ENCODE data around the gene RFC1. TPM values are rescaled to one million over a fixed set of nuclear protein-coding genes. Genes with fewer than 3 reads are reported as not detected.
A peak's percentile ranks its signal among the peaks of the same experiment; 100 is the strongest.

The RFC1 gene
- total RNA-seq, 1 experiment from 2014 or later, result 41.1 TPM

DNA sequence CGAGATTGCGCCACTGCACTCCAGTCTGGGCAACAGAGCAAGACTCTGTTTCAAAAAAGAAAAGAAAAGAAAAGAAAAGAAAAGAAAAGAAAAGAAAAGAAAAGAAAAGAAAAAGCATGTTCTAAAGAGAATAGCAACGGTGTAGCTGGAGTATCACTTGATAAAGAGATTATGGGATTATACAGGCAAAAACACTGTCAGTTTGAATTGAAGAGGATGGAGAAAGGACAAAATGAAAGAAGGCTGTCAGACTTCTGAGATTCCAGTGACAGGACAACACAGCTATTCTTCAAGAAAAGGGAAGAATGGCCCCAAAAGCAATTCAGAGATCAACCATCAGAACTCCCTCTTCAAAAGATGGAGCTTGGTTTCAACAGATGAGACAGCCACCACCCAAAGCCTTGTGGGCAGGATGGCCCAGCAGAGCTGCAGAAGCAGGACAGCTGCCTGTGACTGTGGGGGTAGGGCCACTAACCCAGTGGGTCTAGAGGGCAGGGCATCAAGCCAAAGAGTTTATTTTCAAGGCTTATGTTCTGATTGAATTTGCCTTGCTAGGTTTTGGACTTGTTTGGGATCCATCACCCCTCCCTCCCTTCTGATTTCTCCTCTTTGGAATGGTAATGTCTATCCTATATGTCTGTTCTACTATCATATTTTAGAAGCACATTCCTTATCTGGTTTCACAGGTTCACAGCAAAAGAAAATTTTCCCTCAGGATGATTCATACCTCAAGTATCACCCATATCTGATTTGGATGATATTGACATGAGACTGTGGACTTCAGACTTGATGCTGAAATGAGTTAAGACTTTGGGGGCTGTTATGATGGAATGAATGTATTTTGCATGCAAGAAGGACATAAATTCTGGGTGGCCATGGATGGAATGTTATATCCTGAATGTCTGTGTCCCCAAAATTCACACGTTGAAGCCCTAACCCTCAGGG is 17.5 kb downstream of the RFC1 start:
- H3K36me3 ChIP-seq (ENCODE audit: insufficient read depth, low read length), result peaks cover 49% of the 10 kb centered on the region
- H3K9me3 ChIP-seq (ENCODE audit: low read length), result peaks cover 8% of the 10 kb centered on the region; the same call in 1 of the 2 replicates
- H4K20me1 ChIP-seq (ENCODE audit: insufficient read depth, low read depth, low read length), result no peaks in the 10 kb centered on the region
- no peaks in the 10 kb centered on the region for H3K27me3 ChIP-seq (ENCODE audit: low read length)
- H3K79me2 ChIP-seq (ENCODE audit: low read length), result peaks cover 95% of the 10 kb centered on the region
- no peak overlapping the region for H3K9ac ChIP-seq (ENCODE audit: low read length)
- H3K4me3 ChIP-seq (ENCODE audit: low read length), result no peak overlapping the region
- no peak overlapping the region for H3K27ac ChIP-seq (ENCODE audit: low read length)
- H3K4me2 ChIP-seq (ENCODE audit: low read depth, low read length, poor library complexity, severe bottlenecking), result no peak overlapping the region
- DNase-seq, result peak; percentile 55
- no peaks in the 10 kb centered on the region for H3K9me2 ChIP-seq (replicated peaks; ENCODE audit: insufficient read depth, low read length)
- H3K4me1 ChIP-seq (ENCODE audit: low read length), result peaks cover 6% of the 10 kb centered on the region
- no peak overlapping the region for H2AFZ ChIP-seq (ENCODE audit: low read length)

- H3K9me2 ChIP-seq (replicated peaks; ENCODE audit: insufficient read depth, low read length), result no peaks in the 10 kb centered on the region
- no peak overlapping the region for H3K4me2 ChIP-seq (ENCODE audit: low read depth, low read length, poor library complexity, severe bottlenecking)
- no peaks in the 10 kb centered on the region for H3K4me1 ChIP-seq (ENCODE audit: low read length)
- H3K4me3 ChIP-seq (ENCODE audit: low read length), result no peak overlapping the region
- H2AFZ ChIP-seq (ENCODE audit: low read length), result no peak overlapping the region
- peaks cover 4% of the 10 kb centered on the region; the same call in 1 of the 2 replicates for H3K9me3 ChIP-seq (ENCODE audit: low read length)
- no peaks in the 10 kb centered on the region for H3K27me3 ChIP-seq (ENCODE audit: low read length)
- no peak overlapping the region for H3K9ac ChIP-seq (ENCODE audit: low read length)
- peaks cover 95% of the 10 kb centered on the region for H3K79me2 ChIP-seq (ENCODE audit: low read length)
- H3K27ac ChIP-seq (ENCODE audit: low read length), result no peak overlapping the region
- no peaks in the 10 kb centered on the region for H4K20me1 ChIP-seq (ENCODE audit: insufficient read depth, low read depth, low read length)
- peaks cover 39% of the 10 kb centered on the region for H3K36me3 ChIP-seq (ENCODE audit: insufficient read depth, low read length)
- no peak for DNase-seq
These were observed 19.2 kb downstream of the RFC1 start for GRCh38 chr4:39346856-39347519.

GRCh38 chr4:39342731-39343130 is 23.4 kb downstream of the RFC1 start:
- Histone ChIP-seq H2AFZ (ENCODE audit: low read length) (no peak overlapping the region), H3K79me2 (ENCODE audit: low read length) (peaks cover 97% of the 10 kb centered on the region), H3K9me3 (ENCODE audit: low read length) (no peaks in the 10 kb centered on the region), H3K4me3 (ENCODE audit: low read length) (no peak overlapping the region), H3K9ac (ENCODE audit: low read length) (no peak overlapping the region), H3K27ac (ENCODE audit: low read length) (no peak overlapping the region), H4K20me1 (ENCODE audit: insufficient read depth, low read depth, low read length) (no peaks in the 10 kb centered on the region), H3K4me1 (ENCODE audit: low read length) (no peaks in the 10 kb centered on the region), H3K9me2 (replicated peaks; ENCODE audit: insufficient read depth, low read length) (no peaks in the 10 kb centered on the region), H3K27me3 (ENCODE audit: low read length) (no peaks in the 10 kb centered on the region), H3K4me2 (ENCODE audit: low read depth, low read length, poor library complexity, severe bottlenecking) (no peak overlapping the region), H3K36me3 (ENCODE audit: insufficient read depth, low read length) (peaks cover 36% of the 10 kb centered on the region; the same call in 1 of the 2 replicates)
- no peak for DNase-seq

GRCh38 chr4:39341075-39341725 is 25.0 kb downstream of the RFC1 start:
- Histone ChIP-seq H3K9me2 (replicated peaks; ENCODE audit: insufficient read depth, low read length) (no peaks in the 10 kb centered on the region), H4K20me1 (ENCODE audit: insufficient read depth, low read depth, low read length) (no peaks in the 10 kb centered on the region), H3K79me2 (ENCODE audit: low read length) (peaks cover 95% of the 10 kb centered on the region), H3K9me3 (ENCODE audit: low read length) (no peaks in the 10 kb centered on the region), H2AFZ (ENCODE audit: low read length) (no peak overlapping the region), H3K4me3 (ENCODE audit: low read length) (no peak overlapping the region), H3K4me2 (ENCODE audit: low read depth, low read length, poor library complexity, severe bottlenecking) (no peak overlapping the region), H3K4me1 (ENCODE audit: low read length) (no peaks in the 10 kb centered on the region), H3K9ac (ENCODE audit: low read length) (no peak overlapping the region), H3K27me3 (ENCODE audit: low read length) (no peaks in the 10 kb centered on the region), H3K27ac (ENCODE audit: low read length) (no peak overlapping the region), H3K36me3 (ENCODE audit: insufficient read depth, low read length) (peaks cover 34% of the 10 kb centered on the region; the same call in 1 of the 2 replicates)
- DNase-seq, result no peak

GRCh38 chr4:39339968-39340367 is 26.2 kb downstream of the RFC1 start:
- peaks cover 34% of the 10 kb centered on the region; the same call in 1 of the 2 replicates for H3K36me3 ChIP-seq (ENCODE audit: insufficient read depth, low read length)
- no peak overlapping the region for H2AFZ ChIP-seq (ENCODE audit: low read length)
- H4K20me1 ChIP-seq (ENCODE audit: insufficient read depth, low read depth, low read length), result no peaks in the 10 kb centered on the region
- H3K9ac ChIP-seq (ENCODE audit: low read length), result no peak overlapping the region
- H3K4me3 ChIP-seq (ENCODE audit: low read length), result no peak overlapping the region
- H3K27ac ChIP-seq (ENCODE audit: low read length), result no peak overlapping the region
- no peak overlapping the region for H3K4me2 ChIP-seq (ENCODE audit: low read depth, low read length, poor library complexity, severe bottlenecking)
- H3K79me2 ChIP-seq (ENCODE audit: low read length), result peaks cover 95% of the 10 kb centered on the region
- no peaks in the 10 kb centered on the region for H3K27me3 ChIP-seq (ENCODE audit: low read length)
- H3K9me2 ChIP-seq (replicated peaks; ENCODE audit: insufficient read depth, low read length), result no peaks in the 10 kb centered on the region
- H3K4me1 ChIP-seq (ENCODE audit: low read length), result no peaks in the 10 kb centered on the region
- no peak for DNase-seq
- H3K9me3 ChIP-seq (ENCODE audit: low read length), result no peaks in the 10 kb centered on the region

DNA sequence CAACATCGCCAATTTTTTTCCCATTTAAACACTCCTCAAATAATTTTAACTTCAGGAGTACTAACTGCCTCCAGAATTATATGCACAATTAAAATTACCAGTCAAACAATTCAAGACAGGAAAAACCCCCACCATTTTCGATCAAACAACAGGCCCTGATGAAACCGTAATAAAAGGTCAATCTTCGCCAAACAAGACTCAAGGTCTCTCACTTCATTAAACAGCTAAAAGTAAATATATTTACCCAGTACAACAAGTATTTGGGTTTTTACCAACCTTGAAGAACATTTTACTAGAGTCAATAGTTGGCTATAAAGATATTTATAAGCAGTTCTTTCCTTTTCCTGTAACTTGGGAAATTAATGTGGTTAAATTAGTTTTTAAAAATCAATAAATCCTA is 28.3 kb downstream of the RFC1 start:
- Histone ChIP-seq H3K27ac (ENCODE audit: low read length) (no peak overlapping the region), H4K20me1 (ENCODE audit: insufficient read depth, low read depth, low read length) (no peaks in the 10 kb centered on the region), H3K9ac (ENCODE audit: low read length) (no peak overlapping the region), H3K4me3 (ENCODE audit: low read length) (no peak overlapping the region), H3K79me2 (ENCODE audit: low read length) (peaks cover 98% of the 10 kb centered on the region), H2AFZ (ENCODE audit: low read length) (no peak overlapping the region), H3K27me3 (ENCODE audit: low read length) (no peaks in the 10 kb centered on the region), H3K9me2 (replicated peaks; ENCODE audit: insufficient read depth, low read length) (no peaks in the 10 kb centered on the region), H3K4me1 (ENCODE audit: low read length) (no peaks in the 10 kb centered on the region), H3K9me3 (ENCODE audit: low read length) (no peaks in the 10 kb centered on the region), H3K4me2 (ENCODE audit: low read depth, low read length, poor library complexity, severe bottlenecking) (no peak overlapping the region), H3K36me3 (ENCODE audit: insufficient read depth, low read length) (peaks cover 44% of the 10 kb centered on the region; the same call in 1 of the 2 replicates)
- no peak for DNase-seq

DNA sequence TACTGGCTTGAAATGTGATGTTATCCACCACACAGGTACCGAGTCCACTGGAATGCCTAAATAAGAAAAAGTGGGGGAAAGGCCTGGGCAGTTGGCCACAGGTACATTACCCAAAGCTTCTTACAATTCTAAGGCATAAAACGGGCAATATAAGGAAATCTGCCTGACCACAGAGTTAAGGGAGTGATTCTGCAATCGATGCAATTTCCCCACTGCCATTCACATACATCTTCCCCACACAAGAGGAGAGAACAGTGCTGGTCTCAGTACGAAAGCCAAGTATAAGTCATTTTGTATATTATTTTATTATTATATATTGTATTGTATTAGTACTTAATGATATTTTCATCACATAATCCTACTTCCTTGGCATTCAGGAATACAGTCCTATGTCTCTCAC is 30.6 kb downstream of the RFC1 start:
- Histone ChIP-seq H3K4me3 (ENCODE audit: low read length) (no peak overlapping the region), H3K9me2 (replicated peaks; ENCODE audit: insufficient read depth, low read length) (no peaks in the 10 kb centered on the region), H3K27ac (ENCODE audit: low read length) (no peak overlapping the region), H2AFZ (ENCODE audit: low read length) (no peak overlapping the region), H3K27me3 (ENCODE audit: low read length) (no peaks in the 10 kb centered on the region), H4K20me1 (ENCODE audit: insufficient read depth, low read depth, low read length) (no peaks in the 10 kb centered on the region), H3K4me2 (ENCODE audit: low read depth, low read length, poor library complexity, severe bottlenecking) (no peak overlapping the region), H3K36me3 (ENCODE audit: insufficient read depth, low read length) (peaks cover 31% of the 10 kb centered on the region; the same call in 1 of the 2 replicates), H3K79me2 (ENCODE audit: low read length) (peaks cover 98% of the 10 kb centered on the region), H3K9ac (ENCODE audit: low read length) (no peak overlapping the region), H3K4me1 (ENCODE audit: low read length) (no peaks in the 10 kb centered on the region), H3K9me3 (ENCODE audit: low read length) (no peaks in the 10 kb centered on the region)
- DNase-seq, result no peak

DNA sequence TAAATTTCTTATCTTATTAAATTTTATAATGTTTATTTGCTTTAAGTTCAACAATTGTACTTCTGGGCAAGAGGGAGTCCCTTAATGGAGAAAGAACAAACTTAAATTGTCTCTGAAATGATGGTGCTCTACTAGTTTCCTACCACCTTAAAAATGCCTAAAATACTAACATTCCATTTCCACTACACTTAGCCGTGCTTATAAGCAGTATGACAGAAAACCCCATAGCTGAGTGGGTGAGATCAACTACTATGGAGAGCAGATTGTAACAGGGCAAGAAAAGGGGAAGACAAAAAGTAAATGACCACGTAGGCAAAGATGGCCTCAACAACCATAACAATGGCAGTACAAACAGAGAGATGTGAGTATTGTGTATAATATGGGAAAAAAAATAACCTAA is 35.0 kb downstream of the RFC1 start:
- Histone ChIP-seq H3K9me3 (ENCODE audit: low read length) (no peaks in the 10 kb centered on the region), H3K4me3 (ENCODE audit: low read length) (no peak overlapping the region), H3K9me2 (replicated peaks; ENCODE audit: insufficient read depth, low read length) (no peaks in the 10 kb centered on the region), H3K4me1 (ENCODE audit: low read length) (no peaks in the 10 kb centered on the region), H4K20me1 (ENCODE audit: insufficient read depth, low read depth, low read length) (no peaks in the 10 kb centered on the region), H2AFZ (ENCODE audit: low read length) (no peak overlapping the region), H3K9ac (ENCODE audit: low read length) (no peak overlapping the region), H3K79me2 (ENCODE audit: low read length) (peaks cover 93% of the 10 kb centered on the region), H3K27me3 (ENCODE audit: low read length) (no peaks in the 10 kb centered on the region), H3K4me2 (ENCODE audit: low read depth, low read length, poor library complexity, severe bottlenecking) (no peak overlapping the region), H3K36me3 (ENCODE audit: insufficient read depth, low read length) (peaks cover 33% of the 10 kb centered on the region; the same call in 1 of the 2 replicates), H3K27ac (ENCODE audit: low read length) (no peak overlapping the region)
- no peak for DNase-seq

Measured in Karpas-422 (cell line).